Right ventricle myocardium superior (tissue), 1 donor: ENCODE data around the gene TPRX1. TPM values are rescaled to one million over a fixed set of nuclear protein-coding genes. Genes with fewer than 3 reads are reported as not detected.
A peak's percentile ranks its signal among the peaks of the same experiment; 100 is the strongest.
"Not testable (repeated sequence)": the region's sequence is repeated elsewhere in the genome, so short reads cannot be mapped to it uniquely, and the experiment has no call there.

ENCODE experiments used
- ATAC-seq: fragments of 200-7000 bp; cut with Tn5 transposase; one replicate; pipeline ENCODE4 v1.9.1; 2020; ENCODE audit warnings: mild to moderate bottlenecking; ENCODE audit not compliant: poor library complexity
- DNase-seq: peaks from one replicate; pipeline ENCODE4 v3.0.0-alpha.2; 2020
- intact Hi-C: fragments of 100-400 bp; cut with DNase I; formaldehyde crosslinking; loops from one replicate; pipeline ENCODE4 v1.11.2; 2022
- total RNA-seq: library from RNA; stranded (reverse); fragmentation: NEBNext Ultra II Directional; extraction: Animal tissue kit (Norgen Biotek cat#: 25700); gene quantifications from one replicate; pipeline ENCODE4 v1.2.1, GENCODE V29; 2021
- donor health status: DM: no; HTN: yes; CAD: no; lungs with severe emphysema.

Gene TPRX1
- total RNA-seq, 1 donor from 2014 or later, result not detected

DNA sequence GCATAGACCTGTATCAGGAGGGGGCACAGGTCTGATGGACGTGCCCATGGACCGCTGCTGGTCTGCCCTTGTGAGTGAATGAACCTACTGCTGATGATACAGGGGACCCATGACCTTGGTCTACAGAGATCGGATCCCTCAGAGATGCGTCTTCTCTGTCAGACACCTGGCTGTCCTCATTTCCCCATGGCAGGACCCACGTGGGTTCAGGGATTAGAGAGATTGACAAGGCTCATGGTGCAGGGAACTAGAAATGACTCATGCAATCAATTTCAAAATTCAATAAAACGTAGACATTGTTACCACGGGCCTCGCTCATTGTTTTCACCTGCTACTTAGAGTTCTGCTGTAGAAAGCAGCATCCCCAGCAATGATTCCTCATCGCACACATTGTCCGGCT lies 962 bp upstream of the TPRX1 start:
- no peak for ATAC-seq
- no peak for DNase-seq
- intact Hi-C loops, result no loop called here

GRCh38 chr19:47803671-47804070 lies 680 bp downstream of the TPRX1 start:
- DNase-seq, ATAC-seq, intact Hi-C loops: not testable (repeated sequence)

DNA sequence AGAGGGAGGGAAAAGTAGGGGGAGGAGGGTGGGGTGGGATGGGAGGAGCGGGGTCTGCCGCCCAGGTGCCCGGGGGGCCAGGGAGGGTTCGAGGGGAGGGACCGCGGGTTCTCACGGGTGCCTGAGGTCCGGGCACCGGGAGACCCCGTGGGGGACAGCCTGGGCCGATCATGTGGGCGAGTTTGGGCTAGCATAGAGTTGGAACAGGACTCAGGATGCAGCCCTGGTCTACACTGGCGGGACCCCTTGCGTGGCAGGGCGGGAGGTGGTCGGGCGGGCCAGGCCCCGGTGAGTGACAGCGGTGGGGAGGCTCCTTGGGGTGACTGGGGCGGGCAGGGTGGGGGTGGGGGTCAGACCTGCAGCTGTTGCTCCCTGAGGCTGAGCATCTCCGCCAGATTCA lies 1.2 kb downstream of the TPRX1 start:
- DNase-seq, ATAC-seq, intact Hi-C loops: not testable (repeated sequence)

DNA sequence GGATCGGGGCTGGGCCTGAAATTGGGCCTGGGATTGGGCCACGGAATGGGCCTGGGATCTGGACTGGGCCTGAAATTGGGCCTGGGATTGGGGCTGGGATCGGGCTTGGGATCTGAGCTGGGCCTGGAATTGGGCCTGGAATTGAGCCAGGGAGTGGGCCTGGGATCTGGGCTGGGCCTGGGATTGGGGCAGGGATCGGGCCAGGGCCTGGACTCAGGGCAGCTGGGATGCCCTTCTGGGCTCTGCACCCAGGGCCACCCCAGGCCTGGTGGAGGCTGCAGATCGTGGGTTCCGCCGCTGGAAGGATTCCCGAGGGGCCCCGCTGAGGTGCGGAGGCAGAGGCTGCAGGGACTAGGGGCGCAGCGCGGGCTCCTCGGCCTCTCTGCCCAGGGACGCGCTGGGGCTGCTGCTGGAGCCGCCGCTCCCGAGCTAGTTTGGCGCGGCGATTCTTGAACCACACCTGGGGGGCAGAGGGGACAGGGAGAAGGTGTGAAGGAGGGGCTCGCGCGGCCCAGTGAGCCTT lies 1.8 kb downstream of the TPRX1 start:
- ATAC-seq, result no peak

DNA sequence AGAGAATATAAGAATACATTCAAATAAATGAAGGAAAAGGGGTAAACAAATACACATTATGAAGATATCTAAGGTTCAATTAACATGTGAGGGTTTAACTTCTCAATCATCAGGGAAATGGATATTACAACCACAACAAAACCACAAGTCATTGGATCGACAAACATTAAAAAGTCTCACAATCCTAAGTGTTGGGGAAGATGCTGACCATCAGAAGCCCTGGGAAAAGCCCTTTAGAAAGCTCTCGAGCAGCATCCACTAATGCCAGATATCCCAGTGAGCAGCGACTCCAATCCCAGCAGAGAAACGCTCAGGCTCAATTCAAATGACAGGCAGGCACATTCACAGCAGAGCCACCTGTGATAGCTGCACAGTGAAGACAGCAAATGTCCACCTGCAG lies 3.1 kb downstream of the TPRX1 start:
- ATAC-seq, result no peak
- intact Hi-C loops, result no loop called here
- no peak for DNase-seq

More for the DNA sequence above, 1.8 kb downstream of the TPRX1 start:
- intact Hi-C loops, result no loop called here
- no peak for DNase-seq

DNA sequence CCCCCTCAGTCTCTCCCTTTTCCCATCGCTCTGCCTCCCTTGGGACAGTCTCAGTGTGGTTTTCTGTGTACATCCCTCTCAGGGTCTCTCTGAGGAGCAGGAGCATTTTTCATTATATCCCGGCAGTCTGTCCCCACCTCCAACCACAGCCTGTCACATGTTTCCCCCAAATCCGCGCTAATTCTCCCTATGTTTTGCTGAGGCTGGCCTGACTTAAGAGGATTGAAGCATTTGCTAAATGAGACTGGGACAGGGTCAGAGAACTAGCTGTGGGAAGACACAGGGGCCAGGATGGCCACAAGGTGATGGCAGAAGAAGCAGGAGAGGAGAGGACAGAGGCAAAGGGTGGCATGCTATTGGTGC lies 5.5 kb downstream of the TPRX1 start:
- intact Hi-C loops, result no loop called here
- DNase-seq (no peak), ATAC-seq (no peak)

GRCh38 chr19:47797996-47798903 lies 6.1 kb downstream of the TPRX1 start:
- intact Hi-C loops, result no loop called here
- DNase-seq, result no peak
- ATAC-seq, result no peak

DNA sequence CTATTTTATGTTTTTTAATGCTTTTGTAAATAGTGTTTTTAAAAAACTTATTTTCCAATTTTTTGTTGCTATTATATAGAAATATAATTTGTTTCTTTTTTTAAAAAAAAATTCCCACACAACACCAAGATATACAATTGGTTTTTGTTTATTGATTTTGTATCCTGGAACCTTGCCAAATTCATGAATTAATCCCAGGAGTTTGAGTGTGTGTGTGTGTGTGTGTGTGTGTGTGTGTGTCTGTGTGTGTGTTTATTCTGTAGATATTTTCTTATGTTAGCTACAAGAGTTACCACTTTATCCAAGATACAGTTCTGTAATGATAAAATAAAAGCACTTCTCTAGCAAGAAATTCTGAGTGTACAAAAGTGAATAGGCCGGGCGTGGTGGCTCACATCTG lies 7.6 kb downstream of the TPRX1 start:
- DNase-seq (no peak), ATAC-seq (no peak)
- intact Hi-C loops, result no loop called here

DNA sequence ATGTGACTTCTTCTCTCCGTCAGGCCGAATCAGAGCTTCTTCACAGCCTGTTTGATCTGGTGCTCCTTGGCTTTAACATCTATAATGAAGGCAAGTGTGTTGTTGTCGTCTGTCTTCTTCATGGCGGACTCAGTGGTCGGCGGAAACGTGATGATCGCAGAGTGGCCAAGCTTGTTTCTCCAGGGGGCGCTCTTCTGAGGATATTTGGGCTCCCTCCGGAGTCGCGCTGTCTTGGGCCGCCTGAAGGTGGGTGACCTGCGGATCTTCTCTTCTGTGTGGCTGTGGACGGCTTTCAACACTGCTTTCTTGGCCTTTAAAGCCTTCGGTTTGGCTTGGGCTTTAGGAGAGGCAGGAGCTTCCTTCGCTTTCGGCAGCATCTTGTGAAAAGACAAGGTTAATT lies 9.8 kb downstream of the TPRX1 start:
- DNase-seq (no peak), ATAC-seq (no peak)
- intact Hi-C loops, result no loop called here

DNA sequence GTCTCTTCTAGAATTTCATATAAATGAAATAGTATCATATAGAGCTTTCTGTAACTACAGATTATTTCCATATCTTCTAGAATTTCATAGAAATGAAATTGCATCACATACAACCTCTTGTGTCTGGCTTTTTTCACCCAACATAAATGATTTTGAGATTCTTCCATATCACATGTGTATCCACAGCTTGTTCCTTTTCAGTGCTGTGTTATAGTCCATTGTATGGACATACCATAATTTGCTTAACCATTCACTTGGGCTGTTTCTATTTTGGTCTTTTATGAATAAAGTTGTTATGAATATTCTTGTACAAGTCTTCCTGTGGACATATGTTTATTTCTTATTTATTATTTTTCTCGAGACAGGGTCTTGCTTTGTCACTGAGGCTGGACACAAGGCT lies 11.7 kb downstream of the TPRX1 start:
- intact Hi-C loops, result no loop called here
- ATAC-seq (no peak), DNase-seq (no peak)

GRCh38 chr19:47790398-47790814 lies 13.9 kb downstream of the TPRX1 start:
- DNase-seq (peak; percentile 90), ATAC-seq (peak; percentile 60)
- intact Hi-C loops, result no loop called here

DNA sequence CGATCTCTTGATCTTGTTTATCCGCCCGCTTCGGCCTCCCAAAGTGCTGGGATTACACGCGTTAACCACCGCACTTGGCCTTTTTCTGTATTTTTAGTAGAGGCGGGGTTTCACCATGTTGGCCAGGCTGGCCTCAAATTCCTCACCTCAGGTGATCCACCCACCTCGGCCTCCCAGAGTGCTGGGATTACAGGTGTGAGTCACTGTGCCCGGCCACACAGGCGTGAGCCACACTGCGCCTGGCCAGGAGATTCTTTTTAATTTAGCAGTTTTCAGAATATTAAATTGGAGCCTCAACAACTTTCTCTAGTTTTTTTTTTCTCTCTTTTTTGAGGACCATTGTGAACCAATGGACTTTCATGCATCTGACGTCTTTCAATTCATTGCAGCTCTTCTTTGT lies 14.5 kb downstream of the TPRX1 start:
- not testable (repeated sequence) for ATAC-seq, DNase-seq
- intact Hi-C loops, result loop anchor here (2.0 kb wide), 1 partner anchor 23 kb away; no protein-coding TSS in a partner anchor

DNA sequence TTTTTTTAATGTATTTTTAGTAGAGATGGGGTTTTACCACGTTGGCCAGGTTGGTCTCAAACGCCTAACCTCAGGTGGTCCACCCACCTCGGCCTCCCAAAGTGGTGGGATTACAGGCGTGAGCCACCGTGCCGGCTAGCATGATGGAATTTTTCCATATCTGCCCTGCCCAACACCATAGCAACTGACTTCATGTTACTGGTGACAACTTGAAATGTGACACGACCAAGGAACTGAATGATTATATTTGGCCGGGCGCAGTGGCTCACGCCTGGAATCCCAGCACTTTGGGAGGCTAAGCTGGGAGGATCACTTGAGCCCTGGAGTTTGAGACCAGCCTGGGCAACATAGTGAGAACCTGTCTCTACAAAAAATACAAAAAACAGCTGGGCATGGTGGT lies 17.0 kb downstream of the TPRX1 start:
- ATAC-seq, intact Hi-C loops, DNase-seq: not testable (repeated sequence)

GRCh38 chr19:47786566-47786965 lies 17.8 kb downstream of the TPRX1 start:
- ATAC-seq (no peak), DNase-seq (no peak)
- intact Hi-C loops, result no loop called here

- ATAC-seq, result no peak
- intact Hi-C loops, result no loop called here
- peak; percentile 63 for DNase-seq
These were observed 22.6 kb downstream of the TPRX1 start for GRCh38 chr19:47781590-47782262.

GRCh38 chr19:47780215-47780551 lies 24.2 kb downstream of the TPRX1 start:
- ATAC-seq, result no peak
- intact Hi-C loops, result no loop called here

GRCh38 chr19:47779524-47780214 lies 24.7 kb downstream of the TPRX1 start:
- peak; percentile 76 for ATAC-seq
- intact Hi-C loops, result no loop called here
- DNase-seq, result peak; percentile 85

More at GRCh38 chr19:47780215-47780551, 24.2 kb downstream of the TPRX1 start:
- DNase-seq, result no peak

GRCh38 chr19:47778954-47779351 lies 25.4 kb downstream of the TPRX1 start:
- intact Hi-C loops, result no loop called here
- DNase-seq (peak; percentile 50), ATAC-seq (peak; percentile 46)
